ENCODE results near the gene CCT8. TPM values are rescaled to one million over a fixed set of nuclear protein-coding genes. Genes with fewer than 3 reads are reported as not detected.
A peak's percentile ranks its signal among the peaks of the same experiment; 100 is the strongest.

CCT8 gene
- total and polyA plus RNA-seq, 2 of the 8 experiments (the other 6 are each of a cell fraction or from before 2014, with no cell fraction given): 151 to 319 TPM

DNA sequence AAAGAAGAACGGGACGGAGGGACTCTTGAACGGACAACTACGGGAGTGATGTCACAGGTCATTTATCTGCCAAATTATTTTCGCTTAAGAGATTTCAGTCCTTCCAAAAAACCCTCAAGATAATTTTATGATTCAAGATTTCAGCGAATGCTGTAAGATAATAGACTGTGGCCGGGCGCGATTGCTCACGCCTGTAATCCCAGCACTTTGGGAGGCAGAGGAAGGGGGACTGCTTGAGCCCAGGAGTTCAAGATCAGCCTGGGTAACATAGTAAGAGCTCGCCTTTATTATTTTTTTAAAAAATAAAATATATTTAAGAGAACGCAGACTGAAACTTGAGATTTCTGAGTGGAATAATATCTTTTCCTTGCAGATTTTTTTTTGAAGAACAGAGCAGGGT, 54.9 kb downstream of the CCT8 start:
- H3K23me2 ChIP-seq (ENCODE audit: low read depth, low read length): no peaks in the 10 kb centered on the region
- no peak overlapping the region for H3K18ac ChIP-seq (ENCODE audit: extremely low read depth, low read length)
- H2BK120ac ChIP-seq (replicated peaks; ENCODE audit: low read depth, low read length): no peak overlapping the region
- DNase-seq (ENCODE audit: low read depth in 1 of 2, low spot score in 2 of 2): no peak
- no peaks in the 10 kb centered on the region for H3K36me3 ChIP-seq (ENCODE audit: control insufficient read depth in 2 of 4, insufficient read depth in 4 of 4, low read length in 3 of 4)
- peaks cover 0 to 1% of the 10 kb centered on the region in 2 experiments for H4K20me1 ChIP-seq (replicated peaks in 1 of 2; ENCODE audit: control insufficient read depth in 1 of 2, insufficient read depth in 2 of 2, low read length in 2 of 2)
- peak overlapping the region; percentile 34 to 69 (median 44); a peak in 7 of 8 replicates for H3K4me3 ChIP-seq (ENCODE audit: extremely low read depth in 1 of 4, insufficient read depth in 2 of 4, low read depth in 3 of 4, low read length in 4 of 4)
- no peaks in the 10 kb centered on the region for H3K4me1 ChIP-seq (replicated peaks in 1 of 4; ENCODE audit: control insufficient read depth in 3 of 4, insufficient read depth in 4 of 4, low read length in 3 of 4)
- H3K56ac ChIP-seq (replicated peaks; ENCODE audit: insufficient read length, low read depth, low read length): no peak overlapping the region
- no peak overlapping the region; the same call in 1 of the 2 replicates for H4K8ac ChIP-seq (ENCODE audit: extremely low read depth, insufficient read depth, low read length)
- no peak overlapping the region for H3K27ac ChIP-seq (ENCODE audit: low read depth, low read length)
- H3K27me3 ChIP-seq (replicated peaks in 1 of 4; ENCODE audit: control insufficient read depth in 3 of 4, extremely low read depth in 1 of 4, insufficient read depth in 3 of 4, low read length in 3 of 4): no peaks in the 10 kb centered on the region
- H3K4me2 ChIP-seq (ENCODE audit: insufficient read depth in 1 of 2, low read depth in 2 of 2, low read length in 2 of 2): peak overlapping the region in 1 of 2 experiments; percentile 50; a peak in 2 of 4 replicates
- H2BK15ac ChIP-seq (ENCODE audit: low read length): no peak overlapping the region
- H4K91ac ChIP-seq (replicated peaks; ENCODE audit: insufficient read length, low read length): no peak overlapping the region
- no peak overlapping the region for H3K14ac ChIP-seq (ENCODE audit: insufficient read length)
- H3K9me3 ChIP-seq (ENCODE audit: insufficient read depth in 2 of 2, low read depth in 1 of 2, low read length in 1 of 2): no peaks in the 10 kb centered on the region
- ChIA-PET POLR2A (ENCODE audit: partially characterized antibody) (interaction anchor here (1.9 kb wide), 1 partner anchor 16 kb away, joined by 5 read pairs; no protein-coding TSS in a partner anchor), CTCF (ENCODE audit: partially characterized antibody) (no interaction called here)
- H2BK5ac ChIP-seq (ENCODE audit: low read depth, low read length): no peak overlapping the region
- H2BK20ac ChIP-seq (ENCODE audit: low read length): no peak overlapping the region
- H3K4ac ChIP-seq (replicated peaks; ENCODE audit: insufficient read length, low read depth, low read length): no peak overlapping the region
- peak overlapping the region in 2 of 4 experiments; percentile 78 to 87; a peak in 2 of 7 replicates for H3K9ac ChIP-seq (replicated peaks in 1 of 4; ENCODE audit: extremely low read depth in 1 of 4, low read depth in 3 of 4, low read length in 3 of 4)
- no peak overlapping the region for H4K5ac ChIP-seq (ENCODE audit: insufficient read length, low read depth, low read length)
- no peak overlapping the region for H3K23ac ChIP-seq (ENCODE audit: insufficient read length)
- H3K79me2 ChIP-seq (ENCODE audit: control insufficient read depth in 1 of 2, insufficient read depth in 2 of 2, low read length in 2 of 2): no peaks in the 10 kb centered on the region
- WGBS, 2 experiments (ENCODE audit: extremely low coverage in 1 of 2, insufficient coverage in 1 of 2, insufficient read length in 1 of 2, insufficient replicate concordance in 2 of 2, low coverage in 1 of 2, low lambda C conversion rate in 2 of 2, missing lambda C conversion rate in 1 of 2): 78% methylated on average over 12 of the region's 12 CpGs; no CpG with 5 or more reads in 1 of the 2 experiments
- no peak for FAIRE-seq
- H2AK5ac ChIP-seq (ENCODE audit: low read depth, low read length): no peak overlapping the region
- H2BK12ac ChIP-seq (ENCODE audit: low read depth, low read length): no peak overlapping the region
- H3K79me1 ChIP-seq (ENCODE audit: low read depth, low read length): no peaks in the 10 kb centered on the region; the same call in 1 of the 2 replicates
- no peak overlapping the region for H2AFZ ChIP-seq (ENCODE audit: low read length)
- TF ChIP-seq CHD1 (IDR thresholded peaks at IDR 0.05; ENCODE audit: low read depth, low read length) (no peak), CEBPB (IDR thresholded peaks at IDR 0.05; ENCODE audit: low read depth, low read length) (no peak), SRF (IDR thresholded peaks at IDR 0.05; ENCODE audit: low read depth, low read length) (no peak), NANOG (IDR thresholded peaks at IDR 0.05; ENCODE audit: insufficient read depth, low read depth, low read length, poor library complexity, severe bottlenecking) (no peak), POU5F1 (IDR thresholded peaks at IDR 0.05; ENCODE audit: low read depth, low read length) (no peak), CTBP2 (IDR thresholded peaks at IDR 0.05; ENCODE audit: borderline replicate concordance, insufficient read depth, insufficient read length, low read length) (no peak), EZH2 (IDR thresholded peaks at IDR 0.05; ENCODE audit: low read depth, low read length, severe bottlenecking) (no peak), RBBP5 (IDR thresholded peaks at IDR 0.05; ENCODE audit: borderline replicate concordance, low read depth, low read length) (no peak), TBP (IDR thresholded peaks at IDR 0.05; ENCODE audit: low read depth, low read length) (no peak), CBX8 (IDR thresholded peaks at IDR 0.05; ENCODE audit: borderline replicate concordance, low read depth, low read length) (no peak), TEAD4 (IDR thresholded peaks at IDR 0.05; ENCODE audit: low read depth, low read length) (no peak), KDM4A (IDR thresholded peaks at IDR 0.05; ENCODE audit: low read depth, low read length, severe bottlenecking) (no peak), GTF2F1 (IDR thresholded peaks at IDR 0.05; ENCODE audit: borderline replicate concordance, low read depth, low read length) (no peak)
- TF ChIP-seq, protein P1, sequence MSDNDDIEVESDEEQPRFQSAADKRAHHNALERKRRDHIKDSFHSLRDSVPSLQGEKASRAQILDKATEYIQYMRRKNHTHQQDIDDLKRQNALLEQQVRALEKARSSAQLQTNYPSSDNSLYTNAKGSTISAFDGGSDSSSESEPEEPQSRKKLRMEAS (IDR thresholded peaks at IDR 0.05): no peak
